ENCODE results near the gene FAM50A. TPM values are rescaled to one million over a fixed set of nuclear protein-coding genes. Genes with fewer than 3 reads are reported as not detected.
A peak's percentile ranks its signal among the peaks of the same experiment; 100 is the strongest.

FAM50A gene
- polyA plus RNA-seq, 1 of the 3 experiments (the other 2 are of a cell fraction), result 86.0 TPM

DNA sequence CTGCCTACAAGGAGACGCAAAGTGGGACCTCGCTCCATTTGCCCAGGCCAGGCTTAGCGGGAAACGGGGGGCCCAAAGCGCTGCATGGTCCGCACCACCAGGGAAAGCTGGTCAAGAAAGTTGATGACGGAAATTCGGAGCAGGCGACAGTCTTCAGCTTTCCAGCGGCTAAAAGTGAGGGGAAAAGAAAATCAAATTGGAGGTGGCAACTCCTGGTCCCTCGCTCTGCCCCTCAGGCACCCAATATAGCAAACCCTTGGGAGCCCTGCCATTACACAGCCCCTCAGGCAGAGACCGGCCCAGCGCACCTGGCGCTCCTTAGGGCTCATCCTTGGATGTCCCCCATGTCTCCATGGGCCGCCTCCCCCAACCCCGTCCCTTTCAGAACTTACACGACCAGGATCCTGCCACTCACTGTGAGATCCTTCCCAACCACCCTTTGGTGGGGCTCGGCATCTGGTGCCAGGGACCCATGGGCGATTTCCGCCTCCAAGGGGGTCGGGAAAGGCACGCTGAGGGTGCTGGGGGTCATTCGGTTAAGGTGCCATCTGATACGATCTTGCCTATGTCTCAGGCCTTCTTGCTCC lies 34.0 kb downstream of the FAM50A start:
- no peak for TF ChIP-seq RCOR1 (IDR thresholded peaks at IDR 0.05; ENCODE audit: low read length)
- no peak for TF ChIP-seq MXI1 (IDR thresholded peaks at IDR 0.05; ENCODE audit: low read depth, low read length)
- TF ChIP-seq EP300 (IDR thresholded peaks at IDR 0.05; ENCODE audit: borderline replicate concordance in 1 of 2, low read depth in 1 of 2, low read length in 1 of 2), result no peak
- TF ChIP-seq RFX5 (IDR thresholded peaks at IDR 0.05; ENCODE audit: low read length), result no peak
- TF ChIP-seq, protein P1, sequence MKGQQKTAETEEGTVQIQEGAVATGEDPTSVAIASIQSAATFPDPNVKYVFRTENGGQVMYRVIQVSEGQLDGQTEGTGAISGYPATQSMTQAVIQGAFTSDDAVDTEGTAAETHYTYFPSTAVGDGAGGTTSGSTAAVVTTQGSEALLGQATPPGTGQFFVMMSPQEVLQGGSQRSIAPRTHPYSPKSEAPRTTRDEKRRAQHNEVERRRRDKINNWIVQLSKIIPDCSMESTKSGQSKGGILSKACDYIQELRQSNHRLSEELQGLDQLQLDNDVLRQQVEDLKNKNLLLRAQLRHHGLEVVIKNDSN (IDR thresholded peaks at IDR 0.05; ENCODE audit: borderline replicate concordance, low read depth), result no peak
- no peak for TF ChIP-seq TAF1 (IDR thresholded peaks at IDR 0.05; ENCODE audit: borderline replicate concordance, low read depth, low read length)
- TF ChIP-seq CHD2 (IDR thresholded peaks at IDR 0.05; ENCODE audit: low read length, partially characterized antibody), result no peak
- no peak for TF ChIP-seq RXRA (IDR thresholded peaks at IDR 0.05; ENCODE audit: borderline replicate concordance, low read depth)
- TF ChIP-seq, protein P2, sequence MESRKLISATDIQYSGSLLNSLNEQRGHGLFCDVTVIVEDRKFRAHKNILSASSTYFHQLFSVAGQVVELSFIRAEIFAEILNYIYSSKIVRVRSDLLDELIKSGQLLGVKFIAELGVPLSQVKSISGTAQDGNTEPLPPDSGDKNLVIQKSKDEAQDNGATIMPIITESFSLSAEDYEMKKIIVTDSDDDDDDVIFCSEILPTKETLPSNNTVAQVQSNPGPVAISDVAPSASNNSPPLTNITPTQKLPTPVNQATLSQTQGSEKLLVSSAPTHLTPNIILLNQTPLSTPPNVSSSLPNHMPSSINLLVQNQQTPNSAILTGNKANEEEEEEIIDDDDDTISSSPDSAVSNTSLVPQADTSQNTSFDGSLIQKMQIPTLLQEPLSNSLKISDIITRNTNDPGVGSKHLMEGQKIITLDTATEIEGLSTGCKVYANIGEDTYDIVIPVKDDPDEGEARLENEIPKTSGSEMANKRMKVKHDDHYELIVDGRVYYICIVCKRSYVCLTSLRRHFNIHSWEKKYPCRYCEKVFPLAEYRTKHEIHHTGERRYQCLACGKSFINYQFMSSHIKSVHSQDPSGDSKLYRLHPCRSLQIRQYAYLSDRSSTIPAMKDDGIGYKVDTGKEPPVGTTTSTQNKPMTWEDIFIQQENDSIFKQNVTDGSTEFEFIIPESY (IDR thresholded peaks at IDR 0.05; ENCODE audit: borderline replicate concordance, low read depth), result no peak
- TF ChIP-seq, protein P3, sequence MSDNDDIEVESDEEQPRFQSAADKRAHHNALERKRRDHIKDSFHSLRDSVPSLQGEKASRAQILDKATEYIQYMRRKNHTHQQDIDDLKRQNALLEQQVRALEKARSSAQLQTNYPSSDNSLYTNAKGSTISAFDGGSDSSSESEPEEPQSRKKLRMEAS (IDR thresholded peaks at IDR 0.05; ENCODE audit: low read depth), result no peak
- ChIA-PET POLR2A (interaction anchor here (1.0 to 2.1 kb wide), 6 partner anchors 9 to 79 kb away, joined by 4 to 8 read pairs (median 5); partner anchors contain the start of genes RPL10, SLC10A3 and UBL4A), CTCF (interaction anchor here (1.0 to 1.3 kb wide), 3 partner anchors 15 to 58 kb away, joined by 3 to 4 read pairs (median 3); no protein-coding TSS in a partner anchor)
- Histone ChIP-seq H3K36me3 (replicated peaks in 1 of 2; ENCODE audit: control insufficient read depth in 1 of 2, insufficient read depth in 2 of 2, low read length in 1 of 2) (no peaks in the 10 kb centered on the region), H3K27me3 (ENCODE audit: insufficient read depth) (peaks cover 5% of the 10 kb centered on the region; the same call in 1 of the 2 replicates), H3K27ac (ENCODE audit: low read depth in 2 of 2, low read length in 1 of 2) (peak overlapping the region in 1 of 2 experiments; percentile 61; a peak in 1 of 4 replicates), H3K9me3 (no peaks in the 10 kb centered on the region), H3F3A (replicated peaks; ENCODE audit: insufficient read depth) (peaks cover 14% of the 10 kb centered on the region), H3K4me1 (ENCODE audit: control insufficient read depth in 1 of 2, insufficient read depth in 2 of 2, low read depth in 1 of 2, low read length in 1 of 2) (peaks cover 0 to 6% of the 10 kb centered on the region in 2 experiments; a peak in 1 of 4 replicates), H3K79me2 (ENCODE audit: insufficient read depth) (no peaks in the 10 kb centered on the region; the same call in 1 of the 2 replicates), H3K4me3 (ENCODE audit: low read depth in 2 of 2, low read length in 1 of 2) (peak overlapping the region; percentile 49 to 58), H3K4me2 (peak overlapping the region; percentile 69), H2AFZ (ENCODE audit: low read depth) (no peak overlapping the region), H3K9me2 (no peaks in the 10 kb centered on the region), H4K20me1 (ENCODE audit: insufficient read depth) (no peaks in the 10 kb centered on the region), H3K9ac (peak overlapping the region; percentile 43; the same call in 1 of the 2 replicates)
- WGBS (ENCODE audit: low lambda C conversion rate), result 58% methylated on average over 16 of the region's 24 CpGs
- DNase-seq, result peak; percentile 14
